Muscle layer of duodenum (tissue), 2 donors: ENCODE measurements around the gene ESPL1.

Source experiments
- H3K27ac ChIP-seq: one replicate; pipeline ENCODE4 v1.7.0; 2013; ENCODE audit warnings: mild to moderate bottlenecking, low read length
- H3K27me3 ChIP-seq: one replicate; pipeline ENCODE4 v1.7.0; 2013; ENCODE audit warnings: low read depth, mild to moderate bottlenecking, control low read depth, low read length
- H3K36me3 ChIP-seq, 2 donors: one replicate each; pipeline ENCODE4 v1.7.0; 2013; ENCODE audit warnings: low read length in 2 of 2, control low read depth in 1 of 2, mild to moderate bottlenecking in 1 of 2; ENCODE audit not compliant: insufficient read depth in 2 of 2, control insufficient read depth in 1 of 2
- H3K4me1 ChIP-seq, 2 donors: one replicate each; pipeline ENCODE4 v1.7.0; 2013; ENCODE audit warnings: low read length in 2 of 2, mild to moderate bottlenecking in 2 of 2, control low read depth in 1 of 2, moderate library complexity in 1 of 2; ENCODE audit not compliant: insufficient read depth in 2 of 2, control insufficient read depth in 1 of 2
- H3K4me3 ChIP-seq, 2 donors: one replicate each; pipeline ENCODE4 v1.7.0; 2013; ENCODE audit warnings: low read length in 2 of 2, low read depth in 1 of 2, mild to moderate bottlenecking in 1 of 2
- H3K9me3 ChIP-seq, 2 donors: one replicate each; pipeline ENCODE4 v1.7.0; 2013; ENCODE audit warnings: low read length in 2 of 2, control low read depth in 1 of 2, mild to moderate bottlenecking in 1 of 2; ENCODE audit not compliant: control insufficient read depth in 1 of 2
- donor health status: healthy.

The ESPL1 gene

GRCh38 chr12:53268630-53269562, 797 bp downstream of the ESPL1 start:
- Histone ChIP-seq H3K36me3 (no peaks in the 10 kb centered on the region), H3K9me3 (no peaks in the 10 kb centered on the region), H3K4me3 (peak overlapping the region; percentile 80 to 85), H3K27me3 (no peaks in the 10 kb centered on the region), H3K4me1 (peaks cover 0 to 8% of the 10 kb centered on the region in 2 donors), H3K27ac (peak overlapping the region; percentile 45)

- Histone ChIP-seq H3K4me3 (no peak overlapping the region), H3K27me3 (no peaks in the 10 kb centered on the region), H3K4me1 (no peaks in the 10 kb centered on the region), H3K9me3 (no peaks in the 10 kb centered on the region), H3K27ac (no peak overlapping the region), H3K36me3 (no peaks in the 10 kb centered on the region)
Measured at GRCh38 chr12:53274445-53274844, 6.3 kb downstream of the ESPL1 start.

GRCh38 chr12:53276511-53276910, 8.4 kb downstream of the ESPL1 start:
- Histone ChIP-seq H3K4me1 (no peaks in the 10 kb centered on the region), H3K4me3 (no peak overlapping the region), H3K27ac (no peak overlapping the region), H3K27me3 (no peaks in the 10 kb centered on the region), H3K9me3 (no peaks in the 10 kb centered on the region), H3K36me3 (no peaks in the 10 kb centered on the region)

GRCh38 chr12:53277981-53278380, 9.9 kb downstream of the ESPL1 start:
- H3K9me3 ChIP-seq, result no peaks in the 10 kb centered on the region
- no peaks in the 10 kb centered on the region for H3K27me3 ChIP-seq
- no peak overlapping the region for H3K4me3 ChIP-seq
- H3K4me1 ChIP-seq, result no peaks in the 10 kb centered on the region
- no peaks in the 10 kb centered on the region for H3K36me3 ChIP-seq
- H3K27ac ChIP-seq, result no peak overlapping the region

GRCh38 chr12:53279283-53279869, 11.3 kb downstream of the ESPL1 start:
- Histone ChIP-seq H3K27ac (no peak overlapping the region), H3K36me3 (no peaks in the 10 kb centered on the region), H3K4me1 (no peaks in the 10 kb centered on the region), H3K4me3 (no peak overlapping the region), H3K9me3 (no peaks in the 10 kb centered on the region), H3K27me3 (no peaks in the 10 kb centered on the region)

GRCh38 chr12:53279888-53280498, 11.9 kb downstream of the ESPL1 start:
- no peak overlapping the region for H3K27ac ChIP-seq
- H3K36me3 ChIP-seq, result no peaks in the 10 kb centered on the region

GRCh38 chr12:53286448-53286847, 18.3 kb downstream of the ESPL1 start:
- Histone ChIP-seq H3K27me3 (no peaks in the 10 kb centered on the region), H3K27ac (no peak overlapping the region), H3K9me3 (no peaks in the 10 kb centered on the region), H3K4me3 (no peak overlapping the region), H3K4me1 (no peaks in the 10 kb centered on the region), H3K36me3 (no peaks in the 10 kb centered on the region)

More at GRCh38 chr12:53279888-53280498, 11.9 kb downstream of the ESPL1 start:
- H3K4me1 ChIP-seq, result no peaks in the 10 kb centered on the region
- no peaks in the 10 kb centered on the region for H3K9me3 ChIP-seq
- no peak overlapping the region for H3K4me3 ChIP-seq
- H3K27me3 ChIP-seq, result no peaks in the 10 kb centered on the region

GRCh38 chr12:53287741-53288216, 19.7 kb downstream of the ESPL1 start:
- Histone ChIP-seq H3K36me3 (no peaks in the 10 kb centered on the region), H3K27me3 (no peaks in the 10 kb centered on the region), H3K4me1 (no peaks in the 10 kb centered on the region), H3K4me3 (no peak overlapping the region), H3K9me3 (no peaks in the 10 kb centered on the region), H3K27ac (no peak overlapping the region)

- Histone ChIP-seq H3K27ac (no peak overlapping the region), H3K9me3 (no peaks in the 10 kb centered on the region), H3K4me1 (no peaks in the 10 kb centered on the region), H3K27me3 (no peaks in the 10 kb centered on the region), H3K36me3 (no peaks in the 10 kb centered on the region), H3K4me3 (no peak overlapping the region)
Measured at GRCh38 chr12:53288322-53288721, 20.2 kb downstream of the ESPL1 start.

GRCh38 chr12:53289891-53290290, 21.8 kb downstream of the ESPL1 start:
- Histone ChIP-seq H3K36me3 (no peaks in the 10 kb centered on the region), H3K27ac (no peak overlapping the region), H3K9me3 (no peaks in the 10 kb centered on the region), H3K4me3 (no peak overlapping the region), H3K27me3 (no peaks in the 10 kb centered on the region), H3K4me1 (peaks cover 0 to 4% of the 10 kb centered on the region in 2 donors)

GRCh38 chr12:53290661-53291060, 22.6 kb downstream of the ESPL1 start:
- Histone ChIP-seq H3K27me3 (no peaks in the 10 kb centered on the region), H3K36me3 (no peaks in the 10 kb centered on the region)

More at GRCh38 chr12:53290661-53291060, 22.6 kb downstream of the ESPL1 start:
- Histone ChIP-seq H3K4me1 (peaks cover 0 to 4% of the 10 kb centered on the region in 2 donors), H3K27ac (no peak overlapping the region), H3K9me3 (no peaks in the 10 kb centered on the region), H3K4me3 (no peak overlapping the region)
